IMR-90 (cell line): Measurements from ENCODE around the gene BAG1. TPM values are rescaled to one million over a fixed set of nuclear protein-coding genes. Genes with fewer than 3 reads are reported as not detected.
A peak's percentile ranks its signal among the peaks of the same experiment; 100 is the strongest.

Experiments
- ATAC-seq: fragments of 200-7000 bp; cut with Tn5 transposase; 2 replicates; pipeline ENCODE4 v1.9.1; 2020; ENCODE audit warnings: low read depth, mild to moderate bottlenecking, moderate library complexity
- BruUV-seq: library from RNA; stranded (reverse); fragments of 400-500 nt; replicated peaks from 2 replicates; lab custom pipeline; 2021; lab: Mats Ljungman, UMichigan
- CTCF ChIA-PET: fragments of 300-600 bp; formaldehyde crosslinking; extraction: SDS; loops from one replicate; lab custom pipeline; 2021; ENCODE audit warnings: antibody characterized with exemption; lab: Yijun Ruan, JAX
- POLR2A ChIA-PET: fragments of 300-600 bp; sonication (Branson Sonifier 250); formaldehyde crosslinking; loops from one replicate; lab custom pipeline; 2022; ENCODE audit warnings: antibody characterized with exemption; ENCODE audit not compliant: unreplicated experiment; lab: Charles Lee
- DNase-seq: peaks from one replicate; pipeline ENCODE4 v3.0.0; 2013
- H2AFZ ChIP-seq: replicated peaks from 2 replicates; pipeline ENCODE3; 2013; ENCODE audit warnings: low read length, mild to moderate bottlenecking; ENCODE audit not compliant: poor library complexity
- H2AK5ac ChIP-seq: 2 replicates; pipeline ENCODE4 v1.6.1; 2013; ENCODE audit warnings: low read depth, low read length, inconsistent platforms
- H2AK9ac ChIP-seq: replicated peaks from 2 replicates; pipeline ENCODE3; 2013; ENCODE audit warnings: mild to moderate bottlenecking, low read depth, low read length, moderate library complexity; ENCODE audit not compliant: poor library complexity
- H2BK120ac ChIP-seq: 2 replicates; pipeline ENCODE4 v1.6.1; 2013; ENCODE audit warnings: low read depth, low read length, inconsistent platforms
- H2BK15ac ChIP-seq: 3 replicates; pipeline ENCODE4 v1.6.1; 2013; ENCODE audit warnings: low read depth, low read length, inconsistent platforms
- H2BK20ac ChIP-seq: 2 replicates; pipeline ENCODE4 v1.6.1; 2013; ENCODE audit warnings: low read depth, mild to moderate bottlenecking, inconsistent platforms, low read length, moderate library complexity
- H2BK5ac ChIP-seq: 2 replicates; pipeline ENCODE4 v1.6.1; 2013; ENCODE audit warnings: mild to moderate bottlenecking, low read depth, low read length, inconsistent platforms; ENCODE audit not compliant: poor library complexity, severe bottlenecking
- H3K14ac ChIP-seq: replicated peaks from 2 replicates; pipeline ENCODE4 v1.6.1; 2013; ENCODE audit warnings: low read depth, low read length, inconsistent platforms
- H3K18ac ChIP-seq: 2 replicates; pipeline ENCODE4 v1.6.1; 2013; ENCODE audit warnings: low read depth, low read length, control low read depth
- H3K23ac ChIP-seq: 2 replicates; pipeline ENCODE4 v1.6.1; 2013; ENCODE audit warnings: low read depth, low read length, inconsistent platforms
- H3K27ac ChIP-seq: 2 replicates; pipeline ENCODE4 v1.5.1; 2013; ENCODE audit warnings: mild to moderate bottlenecking, control low read depth, low read length; ENCODE audit not compliant: insufficient read depth
- H3K27me3 ChIP-seq: 2 replicates; pipeline ENCODE4 v1.6.1; 2013; ENCODE audit warnings: low read length; ENCODE audit not compliant: control insufficient read depth, insufficient read depth
- H3K36me3 ChIP-seq: 2 replicates; pipeline ENCODE4 v1.6.1; 2013; ENCODE audit warnings: low read length, mixed read lengths; ENCODE audit not compliant: control insufficient read depth, insufficient read depth
- H3K4ac ChIP-seq: 2 replicates; pipeline ENCODE4 v1.6.1; 2013; ENCODE audit warnings: low read depth, low read length, inconsistent platforms
- H3K4me1 ChIP-seq: 2 replicates; pipeline ENCODE4 v1.6.1; 2013; ENCODE audit warnings: low read length, mixed read lengths; ENCODE audit not compliant: control insufficient read depth, insufficient read depth
- H3K4me2 ChIP-seq: 2 replicates; pipeline ENCODE4 v1.6.1; 2013; ENCODE audit warnings: low read depth, mild to moderate bottlenecking, control low read depth, low read length, moderate library complexity
- H3K4me3 ChIP-seq: 2 replicates; pipeline ENCODE4 v1.5.1; 2013; ENCODE audit warnings: low read depth, mild to moderate bottlenecking, control low read depth, low read length, moderate library complexity; ENCODE audit not compliant: insufficient read depth
- H3K56ac ChIP-seq: 2 replicates; pipeline ENCODE4 v1.6.1; 2013; ENCODE audit warnings: low read length, inconsistent platforms; ENCODE audit not compliant: insufficient read depth; ENCODE audit errors: extremely low read depth
- H3K79me1 ChIP-seq, 2 experiments: 2 replicates each; pipeline ENCODE4 v1.6.1; 2013; ENCODE audit warnings: low read length in 2 of 2, inconsistent platforms in 1 of 2, low read depth in 1 of 2
- H3K9ac ChIP-seq: 2 replicates; pipeline ENCODE4 v1.6.1; 2013; ENCODE audit warnings: low read depth, low read length, control low read depth
- H3K9me1 ChIP-seq: 2 replicates; pipeline ENCODE4 v1.6.1; 2013; ENCODE audit warnings: low read length, inconsistent platforms; ENCODE audit not compliant: insufficient read depth
- H3K9me3 ChIP-seq: 2 replicates; pipeline ENCODE4 v1.6.1; 2013; ENCODE audit warnings: low read length; ENCODE audit not compliant: control insufficient read depth, insufficient read depth
- H4K20me1 ChIP-seq: 2 replicates; pipeline ENCODE4 v1.6.1; 2013; ENCODE audit warnings: low read length, inconsistent platforms; ENCODE audit not compliant: insufficient read depth
- H4K5ac ChIP-seq: 2 replicates; pipeline ENCODE4 v1.6.1; 2013; ENCODE audit warnings: mild to moderate bottlenecking, low read depth, low read length, control low read depth
- H4K8ac ChIP-seq, 2 experiments: 2 replicates each; pipeline ENCODE4 v1.6.1; 2013; ENCODE audit warnings: low read depth in 2 of 2, low read length in 2 of 2, control low read depth in 1 of 2, inconsistent platforms in 1 of 2
- H4K91ac ChIP-seq: 2 replicates; pipeline ENCODE4 v1.6.1; 2013; ENCODE audit warnings: low read depth, low read length, inconsistent platforms; ENCODE audit not compliant: insufficient read depth
- CTCF ChIP-seq: conservative IDR thresholded peaks from 2 replicates; pipeline ENCODE4 v1.5.1; 2012; ENCODE audit warnings: mild to moderate bottlenecking, low read depth, low read length, improper control_type of control experiment
- WGBS, 2 experiments: methylation state at CpG; one replicate each; pipeline versions ENCODE4 v1.1.5 to v1.1.7; 2013; ENCODE audit warnings: missing lambda C conversion rate in 2 of 2; ENCODE audit not compliant: insufficient read length in 1 of 2; ENCODE audit errors: extremely low coverage in 2 of 2; 5-methylcytosine and 5-hydroxymethylcytosine counted together
- dilution Hi-C: fragments of 300-500 bp; cut with HindIII; formaldehyde crosslinking; loops from one replicate; pipeline ENCODE4 v1.14.3; 2018; ENCODE audit warnings: low sequenced_read_pairs; ENCODE audit not compliant: unreplicated experiment
- in situ Hi-C: fragments of 300-500 bp; cut with MboI; formaldehyde crosslinking; loops from 3 replicates; pipeline ENCODE4 v1.14.3; 2019; ENCODE audit warnings: low sequenced_read_pairs, inconsistent platforms, mixed read lengths
- intact Hi-C: fragments of 100-400 bp; cut with micrococcal nuclease; formaldehyde crosslinking; loops from 2 replicates; pipeline ENCODE4 v1.10.0; 2022
- polyA plus RNA-seq, 3 experiments: library from polyadenylated mRNA; depleted of rRNA; stranded (reverse); fragments of >200 nt; gene quantifications; 2 replicates each; pipeline ENCODE4 v1.2.3, GENCODE V29; 2012; ENCODE audit warnings: low replicate concordance in 1 of 3
- total RNA-seq: library from RNA; depleted of rRNA; stranded (reverse); fragments of >200 nt; gene quantifications from 2 replicates; pipeline ENCODE4 v1.2.3, GENCODE V29; 2012

BAG1 gene
- total and polyA plus RNA-seq, 2 of the 4 experiments (the other 2 are of a cell fraction) = 4.5 to 20.9 TPM

- Histone ChIP-seq H3K36me3 (peaks cover 53% of the 10 kb centered on the region), H3K18ac (no peak overlapping the region), H3K4ac (no peak overlapping the region), H2BK20ac (no peak overlapping the region), H3K27me3 (no peaks in the 10 kb centered on the region), H2AK9ac (no peak overlapping the region), H3K56ac (no peak overlapping the region), H2BK5ac (no peak overlapping the region), H3K9me3 (no peaks in the 10 kb centered on the region), H3K79me1 (peaks cover 13 to 21% of the 10 kb centered on the region in 2 experiments; a peak in 3 of 4 replicates), H3K27ac (no peak overlapping the region), H2BK120ac (no peak overlapping the region), H2AFZ (no peak overlapping the region), H4K5ac (no peak overlapping the region), H3K4me1 (peaks cover 5% of the 10 kb centered on the region), H3K9me1 (peaks cover 2% of the 10 kb centered on the region; the same call in 1 of the 2 replicates), H3K4me3 (no peak overlapping the region), H4K91ac (no peak overlapping the region), H4K8ac (no peak overlapping the region), H2AK5ac (no peak overlapping the region), H2BK15ac (no peak overlapping the region), H3K9ac (no peak overlapping the region), H3K23ac (no peak overlapping the region), H3K14ac (no peak overlapping the region), H4K20me1 (no peaks in the 10 kb centered on the region), H3K4me2 (no peak overlapping the region)
- CTCF ChIA-PET = interaction anchor here (1.1 kb wide), 1 partner anchor 9 kb away, joined by 5 read pairs; no protein-coding TSS in a partner anchor
- no peak for TF ChIP-seq CTCF
- no TSS peak for BruUV-seq
- POLR2A ChIA-PET = interaction anchor here (0.9 kb wide), 1 partner anchor 9 kb away, joined by 3 read pairs; the partner anchor contains the start of genes BAG1 and CHMP5
- in situ Hi-C loops = no loop called here
- dilution Hi-C loops = no loop called here
- ATAC-seq = peak; percentile 59; the same call in 1 of the 2 replicates
- DNase-seq = peak; percentile 49
- no CpG with 5 or more reads among the region's 2 CpGs for whole genome bisulfite sequencing, 2 experiments
- intact Hi-C loops = no loop called here
Observed at GRCh38 chr9:33273972-33274328, 9.4 kb upstream of the BAG1 start.
